ENCODE measurements around the gene NDRG2. TPM values are rescaled to one million over a fixed set of nuclear protein-coding genes. Genes with fewer than 3 reads are reported as not detected.

The NDRG2 gene
- total RNA-seq: 0.81 and 1.5 TPM in 2 replicates

GRCh38 chr14:21024585-21025370 is at the start of gene NDRG2:
TSS of gene NDRG2 (minus strand) at chr14:21025061. CDS start at chr14:21023315, 1,746 bp downstream.

DNA sequence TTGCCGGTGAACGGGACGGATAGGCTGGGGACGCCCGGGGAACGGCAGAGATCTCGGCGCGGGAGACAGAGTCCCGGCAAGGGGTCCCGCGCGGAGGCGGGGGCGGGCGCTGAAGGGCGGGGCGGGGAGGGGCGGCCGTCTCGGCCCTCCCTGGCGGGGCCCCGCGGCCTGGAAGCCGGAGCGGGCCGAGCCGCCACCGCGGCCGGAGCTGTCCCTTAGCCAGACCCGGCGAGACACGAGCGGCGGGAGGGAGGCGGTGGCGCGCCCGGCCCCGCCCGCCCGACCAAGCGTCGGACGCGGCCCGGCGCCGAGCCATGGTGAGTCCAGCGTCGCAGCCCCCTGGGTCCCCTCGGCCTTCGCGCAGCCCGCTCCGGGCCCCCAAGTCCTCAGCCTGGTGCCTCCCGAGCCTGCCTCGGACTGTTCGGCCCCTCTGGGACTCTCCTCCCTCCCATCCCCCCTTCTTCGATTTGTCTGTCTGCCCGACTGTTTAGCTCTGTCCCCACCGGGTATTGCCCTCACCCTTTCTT is 45.3 kb upstream of the NDRG2 start, which contains the start of gene ARHGEF40:
ARHGEF40 (plus strand) TSS at position 222 of the 527 bp plus-strand sequence; CDS start at position 315, 93 bp downstream.

GRCh38 chr14:21057803-21058675 is 33.2 kb upstream of the NDRG2 start, which contains the start of gene RNASE8:
TSS of gene RNASE8 (plus strand) at chr14:21057822. CDS start at chr14:21057893, 71 bp downstream.

GRCh38 chr14:21041676-21042433 is 17.0 kb upstream of the NDRG2 start, which contains the start of gene RNASE7:
TSS of gene RNASE7 (plus strand) at chr14:21042362. CDS start at chr14:21042993, 631 bp downstream.

DNA sequence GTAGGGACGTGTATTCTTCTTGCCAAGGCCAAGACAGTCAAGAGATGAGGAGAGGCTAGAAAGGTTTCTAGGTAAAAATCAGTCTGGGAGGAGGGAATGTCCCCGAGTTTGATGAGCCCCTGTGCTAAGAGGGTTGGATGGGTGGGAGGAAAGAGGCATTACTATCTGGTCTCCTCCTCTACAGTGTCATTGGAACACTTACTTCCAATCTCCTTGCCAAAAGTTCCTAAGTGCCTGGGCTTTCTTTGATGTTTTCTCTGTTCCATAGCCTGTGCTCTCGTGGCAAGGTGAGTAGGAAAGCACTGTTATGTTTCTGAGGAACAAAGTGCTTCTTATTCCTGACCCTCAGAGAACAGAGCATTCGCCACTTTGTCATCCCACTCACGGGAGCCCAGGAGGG is 9.8 kb upstream of the NDRG2 start, which contains the start of gene RNASE13:
RNASE13 (minus strand) TSS at position 101 of the 400 bp plus-strand sequence. CDS start 519 bp downstream, outside the sequence.

DNA sequence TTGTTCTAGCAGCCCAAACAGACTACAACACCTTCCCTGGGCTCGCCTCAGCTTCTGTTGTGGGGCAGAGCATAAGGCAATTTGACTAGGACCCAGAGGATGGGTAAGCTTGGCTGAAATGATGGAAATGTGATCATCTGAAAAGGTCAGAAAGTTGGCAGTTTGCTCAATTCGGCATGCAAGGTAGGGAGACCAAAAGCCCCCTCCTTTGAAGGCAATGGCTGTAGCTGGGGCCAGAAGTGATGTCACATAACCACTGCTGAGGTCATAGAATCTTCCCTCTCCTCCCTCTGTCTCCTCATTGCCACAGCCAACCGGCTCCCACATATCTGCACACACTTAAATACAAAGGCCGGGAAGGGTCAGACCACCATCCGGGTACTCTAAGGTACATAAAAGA is 5.1 kb upstream of the NDRG2 start, which contains the start of gene TPPP2:
TPPP2 (plus strand) TSS at position 301 of the 400 bp plus-strand sequence. CDS start 365 bp downstream, outside the sequence.

DNA sequence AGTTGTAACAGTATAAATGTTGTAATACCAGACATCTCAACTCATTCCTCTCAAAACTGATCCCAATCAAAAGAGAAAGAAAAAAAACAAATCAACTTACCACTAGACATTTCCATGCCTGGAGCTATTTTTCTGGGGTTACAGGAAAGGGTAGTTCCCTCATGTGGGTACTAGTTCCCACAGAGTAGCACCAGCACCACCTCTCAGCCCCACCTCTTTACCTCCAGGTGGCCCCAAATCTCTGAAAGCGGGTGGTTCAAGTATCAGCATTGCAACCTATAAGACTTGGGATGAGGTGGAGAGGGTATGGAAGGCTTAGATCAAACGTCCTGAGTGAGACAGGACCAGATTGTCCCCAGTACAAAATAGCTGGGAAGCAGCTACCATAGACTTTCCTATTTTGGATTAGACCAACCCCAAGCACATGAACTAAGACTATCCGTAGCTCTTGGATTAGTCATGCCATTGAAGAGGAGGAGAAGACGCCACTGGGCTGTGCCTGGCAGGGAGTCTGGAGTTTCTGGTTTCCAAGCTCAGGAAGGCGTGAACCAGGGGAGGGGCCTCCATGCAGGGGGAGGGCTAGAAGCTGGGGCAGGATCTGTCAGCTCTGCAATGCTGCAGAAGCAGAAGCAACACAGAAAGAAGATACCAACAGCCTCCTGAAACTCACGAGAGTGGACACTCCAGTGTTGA is 26.0 kb downstream of the NDRG2 start, which contains the start of gene SLC39A2:
SLC39A2 (plus strand) TSS at position 620 of the 693 bp plus-strand sequence. CDS start 154 bp downstream, outside the sequence.

DNA sequence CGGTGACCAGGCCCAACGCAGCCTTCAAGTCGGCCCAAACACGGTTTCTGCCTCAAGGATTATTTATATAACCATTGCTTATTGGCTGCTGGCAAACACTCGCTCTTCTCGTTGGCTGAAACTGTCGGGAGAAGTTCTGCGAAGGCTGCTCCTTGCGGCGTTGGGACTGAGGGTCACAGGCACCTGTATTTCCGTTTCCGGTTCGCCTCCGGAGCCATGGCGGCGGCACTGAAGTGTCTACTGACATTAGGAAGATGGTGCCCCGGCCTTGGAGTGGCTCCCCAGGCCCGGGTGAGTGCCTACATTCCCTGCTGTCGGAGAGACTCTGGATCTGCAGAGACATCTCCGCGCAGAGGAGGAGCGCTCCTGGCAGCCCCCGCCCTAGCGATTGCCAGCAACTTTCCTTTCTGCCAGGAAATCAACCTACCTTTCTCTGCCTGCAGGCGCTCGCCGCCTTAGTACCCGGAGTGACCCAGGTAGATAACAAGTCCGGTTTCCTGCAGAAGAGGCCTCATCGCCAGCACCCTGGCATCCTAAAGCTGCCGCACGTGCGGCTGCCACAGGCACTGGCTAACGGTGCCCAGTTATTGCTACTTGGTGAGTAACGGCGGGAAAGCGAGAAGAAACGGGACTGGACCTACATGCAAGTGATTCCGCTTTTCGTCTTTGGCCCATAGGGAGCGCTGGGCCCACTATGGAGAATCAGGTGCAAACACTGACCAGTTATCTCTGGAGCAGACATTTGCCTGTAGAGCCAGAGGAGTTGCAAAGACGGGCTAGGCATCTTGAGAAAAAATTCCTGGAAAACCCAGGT is 34.9 kb downstream of the NDRG2 start, which contains the start of gene METTL17:
METTL17 (plus strand) TSS at position 194 of the 814 bp plus-strand sequence; CDS start at position 217, 23 bp downstream.

Other genes starting within 250 kb of the NDRG2 start
- gene RNASE6, start 243.8 kb downstream of the NDRG2 start, total RNA-seq: not detected in 2 replicates
- gene RNASE1, start 222.2 kb downstream of the NDRG2 start, total RNA-seq: not detected in 2 replicates
- not detected in 2 replicates for gene RNASE3, start 133.7 kb downstream of the NDRG2 start, total RNA-seq
- not detected in 2 replicates for gene RNASE2, start 69.6 kb downstream of the NDRG2 start, total RNA-seq
- 38.4 and 42.4 TPM in 2 replicates for gene METTL17, start 35.1 kb downstream of the NDRG2 start, total RNA-seq
- 0.12 and 0.16 TPM in 2 replicates for gene SLC39A2, start 25.8 kb downstream of the NDRG2 start, total RNA-seq
- gene TPPP2, start 5.2 kb upstream of the NDRG2 start, total RNA-seq: not detected in 2 replicates
- gene RNASE13, start 9.7 kb upstream of the NDRG2 start, total RNA-seq: not detected in 2 replicates
- gene RNASE7, start 17.3 kb upstream of the NDRG2 start, total RNA-seq: not detected in 2 replicates
- not detected in 2 replicates for gene RNASE8, start 32.8 kb upstream of the NDRG2 start, total RNA-seq
- 72.0 and 87.1 TPM in 2 replicates for gene ARHGEF40, start 45.2 kb upstream of the NDRG2 start, total RNA-seq
- gene ZNF219, start 73.6 kb upstream of the NDRG2 start, total RNA-seq: 11.8 and 17.2 TPM in 2 replicates
- gene TMEM253, start 76.0 kb upstream of the NDRG2 start, total RNA-seq: not detected in 2 replicates
- not detected in 2 replicates for gene OR5AU1, start 131.0 kb upstream of the NDRG2 start, total RNA-seq
- gene HNRNPC, start 244.4 kb upstream of the NDRG2 start, total RNA-seq: 441 and 460 TPM in 2 replicates

All from hair follicle dermal papilla cell (primary cell).